ENCODE data around the gene CACNA2D3.
A peak's percentile ranks its signal among the peaks of the same experiment; 100 is the strongest.

CACNA2D3 gene

DNA sequence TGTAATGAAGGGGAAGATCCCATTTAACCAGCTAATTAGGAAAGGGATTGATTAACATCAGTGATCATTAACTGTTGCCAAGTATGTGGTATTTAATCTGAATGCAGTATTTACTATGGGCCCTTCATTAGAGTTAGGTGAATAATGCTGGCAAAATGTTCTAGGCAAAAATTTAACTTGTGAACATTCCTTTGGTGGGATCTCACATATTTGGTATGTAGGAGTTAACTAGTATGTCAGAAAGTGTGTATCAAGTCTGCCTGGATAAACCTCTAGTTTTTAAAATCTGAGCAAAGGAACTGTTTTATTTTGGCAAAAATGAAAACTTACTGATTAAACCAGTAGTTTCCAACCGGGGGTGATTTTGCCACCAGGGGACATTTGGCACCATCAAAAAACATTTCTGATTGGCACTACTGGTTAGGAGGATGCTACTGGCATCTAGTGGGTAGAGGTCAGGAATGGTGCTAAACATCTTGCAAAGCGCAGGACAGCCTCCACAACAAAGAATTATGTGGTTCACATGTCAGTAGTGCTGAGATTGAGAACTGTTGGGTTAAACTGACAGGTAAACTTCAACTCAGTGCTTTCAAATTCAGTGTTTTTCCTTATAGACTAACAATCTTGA lies 783.0 kb downstream of the CACNA2D3 start:
- DNase-seq (ENCODE audit: low spot score) = no peak

- no peak for DNase-seq (ENCODE audit: low spot score)
These were observed 783.6 kb downstream of the CACNA2D3 start for GRCh38 chr3:54905920-54906319.

DNA sequence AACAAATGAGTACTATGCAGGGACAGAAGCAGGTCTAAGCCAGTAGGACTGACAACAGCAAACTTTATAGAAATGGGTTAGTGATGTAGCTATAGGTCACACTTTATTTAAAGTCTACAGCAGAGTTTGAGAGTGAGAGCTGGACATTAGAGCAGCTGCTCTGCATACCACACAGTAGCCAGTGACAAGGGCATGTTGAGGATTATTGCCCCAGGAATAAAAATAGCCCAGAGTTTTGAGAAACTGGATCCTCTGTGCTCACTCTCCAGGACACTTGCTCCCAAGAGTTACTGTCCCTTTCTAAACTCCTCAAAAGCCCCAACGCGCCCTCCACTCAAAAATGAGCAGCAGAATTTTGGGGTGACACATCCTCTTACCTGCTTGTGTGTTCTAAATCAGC lies 784.4 kb downstream of the CACNA2D3 start:
- DNase-seq (ENCODE audit: low spot score) = no peak

DNA sequence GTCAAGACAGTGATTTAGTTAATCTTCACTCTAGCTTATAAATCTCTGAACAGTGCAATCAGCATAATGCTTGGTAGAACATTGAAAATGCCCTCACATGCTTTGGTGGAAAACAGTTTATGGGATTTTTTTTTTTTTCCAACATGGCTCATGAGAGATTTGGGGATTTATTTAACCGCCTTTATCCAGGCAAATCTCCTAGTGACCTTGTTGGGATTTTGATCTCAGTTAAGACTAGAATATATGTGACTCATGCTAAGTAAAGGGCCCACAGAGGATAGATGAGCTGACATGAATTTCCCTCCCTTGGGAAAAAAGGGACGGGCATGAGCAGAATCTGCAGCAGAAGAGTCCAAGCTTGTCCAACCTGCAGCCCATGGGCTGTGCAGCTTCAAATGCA lies 786.8 kb downstream of the CACNA2D3 start:
- DNase-seq (ENCODE audit: low spot score) = no peak

GRCh38 chr3:54914180-54914579 lies 791.8 kb downstream of the CACNA2D3 start:
- peak; percentile 87 for DNase-seq (ENCODE audit: low spot score)

GRCh38 chr3:54915181-54915580 lies 792.8 kb downstream of the CACNA2D3 start:
- DNase-seq (ENCODE audit: low spot score) = no peak

GRCh38 chr3:54915976-54916375 lies 793.6 kb downstream of the CACNA2D3 start:
- peak; percentile 9 for DNase-seq (ENCODE audit: low spot score)

DNA sequence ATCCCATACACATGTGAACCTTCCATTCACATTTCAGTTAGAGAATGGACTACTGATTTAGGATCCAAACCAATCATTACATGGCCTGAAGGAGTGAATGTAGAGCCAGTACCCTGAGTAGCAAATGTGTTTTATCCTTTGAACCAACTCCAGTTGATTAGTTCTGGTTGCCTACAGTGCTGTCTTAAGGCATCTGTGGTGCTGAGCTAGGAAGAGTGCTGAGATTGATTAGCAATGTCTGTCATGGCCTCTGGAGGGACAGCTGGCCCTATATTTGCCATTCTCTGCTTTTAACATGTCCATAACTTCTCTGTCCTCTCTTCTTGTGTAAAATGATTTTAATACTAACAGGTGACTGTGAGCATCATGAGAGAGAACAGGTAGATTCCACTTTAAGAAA lies 794.4 kb downstream of the CACNA2D3 start:
- no peak for DNase-seq (ENCODE audit: low spot score)

GRCh38 chr3:54917174-54917573 lies 794.8 kb downstream of the CACNA2D3 start:
- DNase-seq (ENCODE audit: low spot score) = no peak

GRCh38 chr3:54917862-54918261 lies 795.5 kb downstream of the CACNA2D3 start:
- no peak for DNase-seq (ENCODE audit: low spot score)

DNA sequence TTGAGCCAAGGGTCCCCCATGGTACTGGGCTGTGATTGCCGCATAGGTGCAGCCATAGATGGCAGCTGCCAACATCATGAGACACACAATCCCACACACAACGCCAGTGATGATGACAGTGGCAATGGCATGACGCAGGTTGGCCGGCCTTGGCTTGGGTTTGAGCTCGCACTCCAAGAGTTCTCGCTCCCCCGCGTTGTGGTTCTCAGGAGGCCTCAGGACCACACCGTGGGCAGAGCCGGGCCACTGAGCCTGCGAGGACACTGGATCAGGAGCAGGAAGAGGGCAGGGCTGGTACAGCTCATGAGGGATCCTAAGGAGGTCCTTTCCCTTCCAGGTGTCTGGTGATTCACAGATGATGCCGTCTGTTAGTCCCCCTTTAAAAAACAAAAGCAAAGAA lies 796.2 kb downstream of the CACNA2D3 start:
- no peak for DNase-seq (ENCODE audit: low spot score)

DNA sequence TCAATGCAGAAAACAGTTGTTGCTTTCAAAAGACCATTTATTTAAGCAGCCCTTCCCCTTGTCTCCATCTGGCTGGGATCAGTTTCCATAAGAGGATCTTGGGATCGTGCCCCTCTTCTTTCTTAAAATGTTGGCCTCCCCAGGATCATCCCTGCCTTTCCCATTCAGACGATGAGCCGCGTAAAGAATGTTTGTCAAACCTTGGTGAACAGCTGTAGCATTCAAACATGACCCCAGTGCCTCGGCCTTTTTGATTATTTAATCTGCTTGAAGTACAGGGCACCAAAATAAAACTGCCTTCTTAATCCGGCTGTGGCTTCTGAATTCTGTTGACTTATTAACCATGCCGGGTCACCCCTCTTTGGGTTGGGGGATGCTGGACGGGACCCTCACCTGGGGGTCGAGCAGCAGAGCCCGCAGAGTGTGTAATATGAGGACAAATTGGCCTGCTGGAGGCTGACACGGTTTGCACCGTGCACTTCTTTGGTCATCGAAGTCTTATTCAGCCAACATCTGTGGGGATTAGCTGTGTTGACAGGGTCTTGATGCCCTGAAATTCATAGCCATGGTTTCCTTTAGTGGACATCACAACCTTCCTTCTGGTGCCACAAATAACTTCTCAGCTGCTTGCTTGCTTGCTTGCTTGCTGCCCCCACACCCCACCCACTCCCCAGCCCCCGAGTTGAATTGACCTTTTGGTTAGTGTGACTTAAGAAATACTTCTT lies 805.9 kb downstream of the CACNA2D3 start, which contains the start of gene LRTM1:
TSS of gene LRTM1 (minus strand) at position 14 of the 725 bp plus-strand sequence. CDS start 148 bp downstream, outside the sequence.
- DNase-seq (ENCODE audit: low spot score) = no peak

- DNase-seq (ENCODE audit: low spot score) = no peak
These were observed 808.8 kb downstream of the CACNA2D3 start for GRCh38 chr3:54931182-54931581.

- DNase-seq (ENCODE audit: low spot score) = no peak
These were observed 810.3 kb downstream of the CACNA2D3 start for GRCh38 chr3:54932606-54933005.

GRCh38 chr3:54935869-54936268 lies 813.5 kb downstream of the CACNA2D3 start:
- DNase-seq (ENCODE audit: low spot score) = no peak

- no peak for DNase-seq (ENCODE audit: low spot score)
These were observed 814.2 kb downstream of the CACNA2D3 start for GRCh38 chr3:54936561-54936960.

DNA sequence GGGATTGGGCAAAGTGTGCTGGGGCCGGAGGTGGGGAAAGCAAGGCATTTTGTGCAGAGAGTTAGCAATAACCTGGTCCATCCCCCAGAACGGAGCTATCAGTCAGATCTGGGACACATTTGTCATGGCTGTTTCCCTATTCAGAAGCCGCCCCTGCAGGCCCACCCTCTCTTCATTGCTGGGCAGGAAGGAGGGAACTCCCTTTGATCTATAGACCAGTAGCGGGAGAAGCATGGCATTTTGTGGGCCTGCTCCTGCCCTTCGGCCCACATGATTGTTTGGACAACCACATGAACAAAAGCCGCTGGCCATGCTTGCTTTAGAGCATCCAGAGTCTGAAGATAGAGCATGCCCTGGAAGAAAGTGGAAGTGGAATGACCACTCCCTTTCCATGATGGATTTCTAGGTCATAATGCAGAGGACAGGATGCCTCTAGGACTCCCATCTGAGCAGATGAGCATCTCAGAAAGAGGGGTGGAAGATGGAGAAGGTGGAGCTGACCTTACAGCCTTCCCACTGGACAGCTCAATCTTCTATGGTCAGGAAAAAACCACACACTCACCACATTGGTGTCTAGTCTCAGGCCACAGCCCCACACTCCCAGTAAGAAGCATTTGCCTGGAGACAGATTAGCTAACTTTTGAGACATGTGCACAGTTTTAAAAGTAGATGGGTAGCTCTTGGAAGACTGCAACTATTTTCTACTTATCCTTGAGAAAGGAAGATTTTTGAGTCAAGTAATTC lies 817.4 kb downstream of the CACNA2D3 start:
- peak; percentile 12 for DNase-seq (ENCODE audit: low spot score)

DNA sequence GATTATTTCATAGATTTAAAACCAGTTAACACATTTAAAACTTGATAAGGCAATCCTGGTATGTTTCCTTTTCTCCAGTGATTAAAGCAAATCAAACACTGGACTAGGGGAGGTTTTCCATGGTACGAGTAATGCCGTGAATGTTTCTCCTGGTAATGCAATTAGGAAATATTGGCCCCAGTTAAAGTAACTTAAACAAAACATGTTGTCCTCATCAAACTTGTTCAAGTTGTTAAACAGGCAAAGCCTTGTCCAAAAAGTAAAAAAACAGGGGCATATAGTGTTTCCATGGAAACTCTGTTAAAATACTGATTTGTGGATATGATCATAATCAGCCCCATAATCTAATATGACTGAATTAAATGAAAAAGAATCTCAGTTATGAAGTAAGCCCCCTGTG lies 818.6 kb downstream of the CACNA2D3 start:
- DNase-seq (ENCODE audit: low spot score) = no peak

DNA sequence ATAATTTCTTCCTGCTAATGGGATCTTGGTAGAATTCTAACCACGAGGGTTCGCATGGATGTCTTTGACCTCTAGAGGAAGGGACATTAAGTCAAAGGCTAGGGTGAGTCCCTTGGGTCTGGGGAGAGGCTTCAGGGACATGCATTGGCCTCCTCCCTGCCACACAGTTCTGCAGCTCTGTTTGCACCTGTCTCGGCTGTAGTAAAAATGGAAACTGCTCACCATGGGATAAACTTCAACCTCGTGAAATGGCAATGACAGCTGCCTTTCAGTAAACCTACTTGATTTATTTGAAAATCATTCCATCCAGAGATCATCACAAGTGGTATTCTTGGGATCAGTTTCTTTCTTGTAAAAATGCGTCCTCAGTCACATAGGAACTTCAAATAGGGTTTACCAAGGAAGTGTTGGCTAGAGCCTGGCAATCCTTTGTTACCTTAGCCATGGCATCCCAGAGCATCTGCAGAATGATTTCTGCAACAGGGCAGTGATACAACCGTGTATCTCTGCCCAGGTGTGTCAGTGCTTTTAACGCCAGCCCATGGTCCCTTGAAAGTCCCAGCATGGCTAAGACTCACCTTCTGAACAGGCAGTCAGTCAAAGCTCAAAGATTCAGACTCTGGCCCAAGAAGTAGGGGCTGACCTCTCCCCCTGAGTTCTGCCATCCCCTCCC lies 819.5 kb downstream of the CACNA2D3 start:
- no peak for DNase-seq (ENCODE audit: low spot score)

DNA sequence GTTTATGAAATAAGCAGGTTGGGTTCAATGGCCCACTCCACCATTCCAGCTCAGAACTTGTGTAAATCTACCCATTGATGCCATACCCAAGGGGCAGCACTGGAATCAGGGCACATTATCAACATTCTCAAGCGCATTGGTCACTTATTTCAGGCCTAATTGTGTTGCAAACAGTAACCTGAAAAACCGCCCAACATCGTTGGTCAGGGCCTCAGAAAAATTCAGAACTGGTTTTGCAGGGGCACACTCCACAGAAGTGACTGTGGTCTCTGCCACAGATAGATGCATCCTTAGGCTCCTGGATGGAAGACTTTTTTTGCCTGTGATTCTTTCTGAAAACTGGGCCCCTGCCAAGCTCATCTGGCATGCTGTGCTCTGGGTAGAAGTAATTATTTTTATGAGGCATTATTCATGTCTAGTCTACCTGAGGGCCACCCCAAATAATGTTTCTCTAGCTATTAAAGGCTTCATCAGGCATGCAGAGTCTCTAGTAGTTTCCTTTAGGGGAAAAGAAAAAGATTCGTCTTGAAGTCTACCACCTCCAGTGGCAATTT lies 827.2 kb downstream of the CACNA2D3 start:
- DNase-seq (ENCODE audit: low spot score) = no peak

- no peak for DNase-seq (ENCODE audit: low spot score)
These were observed 828.1 kb downstream of the CACNA2D3 start for GRCh38 chr3:54950391-54951003.

All from SK-N-DZ (cell line).